GM12801 (cell line): Measurements from ENCODE around the gene OR5AK2.

Source experiments
- CTCF ChIP-seq: IDR thresholded peaks from one replicate; pipeline ENCODE4 v1.5.1; 2011; ENCODE audit warnings: control low read depth; ENCODE audit not compliant: insufficient read length; ENCODE audit errors: extremely low read depth

OR5AK2 gene

GRCh38 chr11:56994532-56994931 is 5.8 kb downstream of the OR5AK2 start:
- TF ChIP-seq CTCF, result no peak

DNA sequence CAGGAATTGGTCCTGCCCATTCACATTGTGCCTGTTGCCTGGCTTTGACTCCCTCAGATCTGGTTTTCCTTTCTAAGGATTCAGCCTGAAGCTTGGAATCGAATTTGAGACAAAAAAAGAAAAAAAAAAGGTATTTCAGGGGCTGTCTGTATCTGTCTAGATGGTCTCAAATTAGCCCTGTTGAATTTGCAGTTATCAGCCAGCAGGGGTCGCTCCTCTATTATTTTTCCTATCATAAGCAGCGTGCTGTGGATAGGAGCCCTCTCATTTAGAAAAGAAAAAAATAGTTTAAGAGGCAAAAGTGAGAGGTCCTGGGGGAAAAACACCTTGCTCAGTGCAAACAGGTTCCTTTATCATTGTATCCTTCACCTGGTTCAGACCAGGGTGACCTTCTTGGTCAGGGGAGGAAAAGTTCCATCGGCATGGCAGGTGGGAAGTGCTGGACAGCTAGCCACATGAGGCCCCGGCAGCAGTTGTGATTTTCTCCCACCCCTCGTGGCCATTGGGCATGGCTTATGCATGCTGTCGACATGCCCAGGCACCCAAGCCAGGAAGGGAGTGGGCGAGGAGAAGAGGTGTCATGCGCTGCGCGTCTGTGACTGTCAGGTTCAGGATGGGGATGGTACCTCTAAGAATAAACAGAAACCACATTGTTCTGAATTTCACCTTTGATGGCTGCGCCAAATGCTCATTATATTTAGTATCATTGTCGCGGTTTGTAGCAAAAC is 13.1 kb downstream of the OR5AK2 start:
- TF ChIP-seq CTCF, result no peak

GRCh38 chr11:57008373-57008772 is 19.7 kb downstream of the OR5AK2 start:
- no peak for TF ChIP-seq CTCF

DNA sequence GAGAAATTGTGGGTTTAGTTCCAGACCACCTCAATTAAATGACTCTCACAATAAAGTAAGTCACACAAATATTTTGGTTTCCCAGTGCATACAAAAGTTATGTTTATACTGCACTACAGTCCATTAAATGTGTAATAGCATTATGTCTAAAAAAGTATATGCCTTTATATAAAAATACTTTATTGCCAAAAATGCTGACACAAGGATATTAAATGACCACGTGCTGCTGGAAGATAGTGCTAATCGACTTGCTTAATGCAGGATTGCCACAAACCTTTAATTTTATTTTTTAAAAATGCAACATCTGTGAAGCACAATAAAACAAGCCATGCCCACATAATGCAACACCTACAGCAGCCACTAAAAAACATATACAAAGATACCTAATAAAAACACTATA is 27.0 kb downstream of the OR5AK2 start:
- no peak for TF ChIP-seq CTCF

DNA sequence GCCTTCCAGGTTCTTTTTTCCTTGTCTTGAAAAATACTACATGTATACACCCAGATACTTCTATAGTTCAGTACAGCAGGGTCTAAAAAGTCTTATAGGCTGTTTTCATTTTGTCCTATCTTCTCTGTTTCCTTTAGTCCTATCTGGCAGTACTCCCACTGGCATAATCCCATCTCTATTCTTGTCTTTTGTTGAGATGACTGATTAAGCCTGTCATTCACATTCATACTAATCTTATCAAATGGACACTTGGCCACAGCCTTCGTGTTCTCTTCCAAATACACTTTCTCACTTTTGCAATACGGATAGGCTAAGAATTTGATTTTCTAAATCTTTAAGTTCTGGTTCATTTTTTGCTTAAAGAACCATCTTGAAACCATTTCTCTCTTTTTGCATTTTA is 42.8 kb downstream of the OR5AK2 start:
- no peak for TF ChIP-seq CTCF
